Endothelial cell of hepatic sinusoid (primary cell): ENCODE measurements around the gene MAGEB10.
"Not testable (repeated sequence)": the region's sequence is repeated elsewhere in the genome, so short reads cannot be mapped to it uniquely, and the experiment has no call there.

Experiments used
- in situ Hi-C: cut with HindIII; loops from 2 replicates; pipeline ENCODE4 v1.10.0; 2017; ENCODE audit warnings: low sequenced_read_pairs

Gene MAGEB10

DNA sequence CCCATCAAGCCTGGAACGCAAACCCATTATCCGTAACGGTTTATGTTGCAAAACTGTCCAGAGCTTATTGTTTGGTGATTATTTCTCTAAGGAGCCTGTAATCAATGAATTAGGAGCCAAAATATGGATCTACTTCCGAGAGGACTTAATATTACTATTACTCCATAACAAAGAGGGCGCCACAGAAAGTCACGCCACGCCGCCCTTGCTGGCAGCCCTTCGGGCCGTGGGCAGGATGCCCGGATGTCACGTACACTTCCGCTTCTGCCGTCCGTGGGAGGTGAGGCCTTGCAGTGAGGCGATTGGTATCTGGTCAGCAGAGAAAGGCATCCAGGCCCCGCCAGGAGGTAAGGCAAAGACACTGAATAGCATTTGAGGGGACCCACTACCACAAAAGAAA, at the start of gene MAGEB10:
Gene MAGEB10, plus strand, starts transcription at position 301 of the 400 bp plus-strand sequence. CDS start 13,317 bp downstream, outside the sequence.
- in situ Hi-C loops, result no loop called here

GRCh38 chrX:27765718-27766117, 42.1 kb upstream of the MAGEB10 start:
- in situ Hi-C loops, result no loop called here

GRCh38 chrX:27767387-27767786, 40.4 kb upstream of the MAGEB10 start:
- in situ Hi-C loops, result no loop called here

- in situ Hi-C loops, result loop anchor here (5.0 kb wide), 1 partner anchor 51 kb away; no protein-coding TSS in a partner anchor
Measured at GRCh38 chrX:27775984-27776383, 31.8 kb upstream of the MAGEB10 start.

- in situ Hi-C loops, result no loop called here
Measured at GRCh38 chrX:27796640-27797257, 11.0 kb upstream of the MAGEB10 start.

DNA sequence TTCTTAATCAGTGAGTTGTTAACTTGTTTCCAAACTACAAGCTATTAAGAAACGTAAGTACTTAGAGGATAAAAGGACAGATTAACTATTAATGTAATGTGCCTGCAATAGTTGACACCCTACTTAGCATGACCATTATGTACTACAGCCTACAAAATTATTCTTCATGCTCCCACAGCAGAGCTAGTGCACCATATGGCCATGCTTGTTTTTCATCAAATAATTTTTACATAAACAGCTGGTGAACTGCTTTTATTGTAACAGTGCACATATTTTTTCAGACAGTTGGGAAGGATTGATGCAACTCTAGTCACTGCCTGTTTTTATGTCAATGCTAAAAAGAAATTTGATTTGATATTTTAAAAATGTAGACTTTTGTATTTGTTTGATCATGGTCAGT, 10.2 kb upstream of the MAGEB10 start:
- in situ Hi-C loops, result no loop called here

- in situ Hi-C loops, result no loop called here
Measured at GRCh38 chrX:27808226-27808625, 436 bp downstream of the MAGEB10 start.

DNA sequence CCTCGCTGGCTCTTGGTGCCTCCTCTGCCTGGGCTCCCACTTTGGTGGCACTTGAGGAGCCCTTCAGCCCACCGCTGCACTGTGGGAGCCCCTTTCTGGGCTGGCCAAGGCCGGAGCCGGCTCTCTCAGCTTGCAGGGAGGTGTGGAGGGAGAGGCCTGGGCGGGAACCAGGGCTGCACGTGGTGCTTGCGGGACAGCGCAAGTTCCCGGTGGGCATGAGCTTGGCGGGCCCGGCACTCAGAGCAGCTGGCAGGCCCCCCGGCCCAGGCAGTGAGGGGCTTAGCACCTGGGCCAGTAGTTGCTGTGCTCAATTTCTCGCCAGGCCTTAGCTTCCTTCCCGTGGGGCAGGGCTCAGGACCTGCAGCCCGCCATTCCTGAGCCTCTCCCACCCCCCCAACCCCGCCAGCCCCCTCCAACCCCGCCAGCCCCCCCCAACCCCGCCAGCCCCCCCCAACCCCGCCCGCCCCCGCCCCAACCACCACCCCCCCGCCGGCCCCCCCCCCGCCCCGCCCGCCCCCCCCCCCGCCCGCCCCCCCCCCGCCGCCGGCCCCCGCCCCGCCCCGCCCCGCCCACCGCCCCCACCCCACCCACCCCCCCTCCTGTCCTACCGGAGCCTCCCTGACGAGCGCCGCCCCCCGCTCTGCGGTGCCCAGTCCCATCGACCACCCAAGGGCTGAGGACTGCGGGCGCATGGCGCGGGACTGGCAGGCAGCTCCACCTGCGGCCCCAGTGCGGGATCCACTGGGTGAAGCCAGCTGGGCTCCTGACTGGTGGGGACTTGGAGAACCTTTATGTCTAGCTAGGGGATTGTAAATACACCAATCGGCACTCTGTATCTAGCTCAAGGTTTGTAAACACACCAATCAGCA, 1.4 kb downstream of the MAGEB10 start:
- in situ Hi-C loops, result not testable (repeated sequence)

DNA sequence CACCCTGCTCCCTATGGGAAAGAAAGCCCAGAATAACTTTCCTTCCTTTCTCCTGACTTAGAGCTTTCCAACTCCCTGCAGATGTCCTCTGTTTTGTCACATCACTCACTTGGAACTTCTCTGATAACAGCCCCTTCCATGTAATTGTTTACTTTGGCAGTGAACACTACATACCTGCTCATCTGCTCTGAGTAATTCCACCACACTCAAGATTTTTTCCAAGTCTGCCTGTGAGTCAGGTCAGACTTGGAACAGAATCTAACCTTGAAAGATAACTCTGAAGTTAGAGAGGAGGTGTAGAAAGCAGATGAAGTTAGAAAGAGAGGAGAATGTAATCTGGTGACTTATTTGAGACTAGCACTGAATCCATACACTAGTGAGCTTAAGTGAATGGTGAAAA, 7.4 kb downstream of the MAGEB10 start:
- in situ Hi-C loops, result no loop called here

DNA sequence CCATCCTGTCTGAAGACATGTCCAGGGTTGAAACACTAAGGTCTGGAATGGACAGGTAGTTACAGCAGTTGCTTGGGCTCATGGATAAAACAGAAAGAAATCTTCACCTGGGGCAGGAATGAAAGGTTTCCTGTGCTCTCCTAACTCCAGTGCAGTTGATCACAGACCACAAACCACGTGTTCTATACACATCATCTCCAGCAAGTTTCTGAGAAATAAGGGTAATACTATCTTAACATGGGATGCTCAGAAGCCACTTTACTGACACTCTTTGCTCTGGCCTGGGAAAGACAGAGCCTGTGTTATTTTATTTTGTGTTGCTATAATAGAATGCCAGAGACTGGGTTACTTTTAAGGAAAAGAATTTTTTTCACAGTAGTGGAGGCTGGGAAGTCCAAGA, 16.0 kb downstream of the MAGEB10 start:
- in situ Hi-C loops, result no loop called here

- in situ Hi-C loops, result no loop called here
Measured at GRCh38 chrX:27838185-27838584, 30.4 kb downstream of the MAGEB10 start.

- in situ Hi-C loops, result no loop called here
Measured at GRCh38 chrX:27840881-27841280, 33.1 kb downstream of the MAGEB10 start.

DNA sequence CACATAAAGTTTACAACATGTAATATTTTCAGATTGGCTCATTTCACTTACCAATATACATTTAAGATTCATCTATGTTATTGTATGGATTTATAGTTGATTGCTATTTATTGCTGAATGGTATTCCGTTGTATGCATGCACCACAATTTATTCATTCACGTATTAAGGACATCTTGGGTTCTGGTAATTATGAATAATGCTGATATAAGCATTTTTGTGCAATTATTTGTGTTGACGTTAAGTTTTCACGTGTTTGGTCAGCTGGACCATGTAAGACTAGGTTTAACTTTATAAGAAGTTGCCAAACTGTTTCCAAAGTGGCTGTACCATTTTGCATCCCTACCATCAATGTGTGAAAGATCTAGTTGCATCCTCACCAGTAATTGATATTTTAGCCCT, 35.1 kb downstream of the MAGEB10 start:
- in situ Hi-C loops, result no loop called here

DNA sequence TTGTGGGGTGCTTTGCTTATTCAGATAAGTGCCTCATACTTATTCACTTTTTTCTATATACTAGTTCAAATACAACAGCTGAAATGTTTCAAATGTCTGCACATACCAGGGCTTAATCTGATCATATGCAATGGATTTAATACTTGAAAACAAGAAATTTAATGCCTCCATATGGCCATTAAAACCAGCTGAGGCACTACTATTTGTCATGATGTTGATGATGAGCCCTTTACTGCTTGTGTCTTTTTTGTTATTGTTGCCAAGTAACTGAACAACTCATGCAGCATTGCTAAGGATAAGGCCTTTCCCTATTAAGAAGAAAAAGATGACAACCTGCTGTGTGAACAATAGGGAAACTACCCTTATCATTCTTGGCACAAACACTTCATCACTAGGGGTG, 52.5 kb downstream of the MAGEB10 start:
- in situ Hi-C loops, result no loop called here

- in situ Hi-C loops, result no loop called here
Measured at GRCh38 chrX:27863809-27864208, 56.0 kb downstream of the MAGEB10 start.
